T-helper 1 cell treated with Interleukin-12 subunit alpha and Interleukin-12 subunit beta and Interleukin-4 antibody, amounts not matched to agents 30 ng/mL and 1 ng/mL, for 36 hours (primary cell): ENCODE measurements around the gene PTGFRN. TPM values are rescaled to one million over a fixed set of nuclear protein-coding genes. Genes with fewer than 3 reads are reported as not detected.

Experiments
- intact Hi-C: fragments of 100-400 bp; cut with micrococcal nuclease; formaldehyde crosslinking; loops from one replicate; pipeline ENCODE4 v1.15.1; 2024
- total RNA-seq: library from RNA; stranded (reverse); gene quantifications from 2 replicates; pipeline ENCODE4 v1.2.3, GENCODE V29; 2022

The PTGFRN gene
- total RNA-seq, 1 donor from 2014 or later = 15.0 TPM

DNA sequence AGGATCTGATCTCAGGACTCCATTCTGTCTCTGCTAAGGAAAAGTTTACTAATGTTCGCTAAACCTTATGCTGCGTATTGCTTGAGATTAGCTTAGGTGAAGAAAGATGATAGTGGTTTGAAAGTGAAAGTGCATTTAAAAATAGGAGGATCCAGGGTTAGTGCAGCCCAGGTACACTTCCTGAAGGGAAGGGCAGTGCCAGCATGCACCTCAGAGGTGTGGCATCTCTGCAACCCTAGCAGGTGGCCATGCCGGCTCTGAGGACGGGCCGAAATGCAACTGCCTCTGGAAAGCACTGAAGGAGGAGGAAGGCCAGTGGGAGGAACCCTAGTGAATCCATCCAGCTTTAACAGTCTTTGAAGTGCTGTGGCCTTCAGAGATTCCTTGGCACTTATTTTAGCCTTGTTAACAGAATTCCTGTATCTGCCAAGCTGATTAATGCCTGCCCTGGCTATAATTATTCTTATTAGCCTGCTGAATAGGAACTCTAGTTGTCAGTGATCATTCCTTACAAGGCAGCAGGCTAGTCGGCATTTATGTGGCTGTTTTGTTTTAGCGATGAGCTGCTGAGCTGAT, 5.5 kb downstream of the PTGFRN start:
- intact Hi-C loops = no loop called here

GRCh38 chr1:116916002-116916401, 6.3 kb downstream of the PTGFRN start:
- intact Hi-C loops = no loop called here

GRCh38 chr1:116916533-116917445, 7.1 kb downstream of the PTGFRN start:
- intact Hi-C loops = no loop called here

- intact Hi-C loops = no loop called here
Observed at GRCh38 chr1:116918714-116919357, 9.1 kb downstream of the PTGFRN start.

- intact Hi-C loops = no loop called here
Observed at GRCh38 chr1:116919802-116920201, 10.1 kb downstream of the PTGFRN start.

DNA sequence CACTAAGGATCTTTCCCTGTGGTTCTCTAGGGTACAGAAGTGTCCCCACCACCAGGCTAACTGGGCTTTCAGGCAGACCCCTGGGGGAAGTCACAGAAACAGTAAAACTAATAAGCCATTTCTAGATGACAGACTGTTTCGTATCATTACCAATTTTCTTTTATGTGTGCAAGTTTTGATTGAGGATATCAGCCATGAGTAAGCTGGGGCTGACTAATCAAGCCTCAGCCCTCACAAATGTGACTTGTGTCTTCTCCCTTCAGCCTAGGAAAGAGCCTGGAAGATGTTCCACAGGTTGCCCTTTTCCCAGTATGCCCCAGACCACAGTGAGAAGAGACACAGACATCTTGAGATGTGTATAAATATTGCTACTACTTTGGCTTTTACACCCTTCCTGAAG, 10.5 kb downstream of the PTGFRN start:
- intact Hi-C loops = no loop called here

- intact Hi-C loops = no loop called here
Observed at GRCh38 chr1:116921301-116921885, 11.7 kb downstream of the PTGFRN start.

DNA sequence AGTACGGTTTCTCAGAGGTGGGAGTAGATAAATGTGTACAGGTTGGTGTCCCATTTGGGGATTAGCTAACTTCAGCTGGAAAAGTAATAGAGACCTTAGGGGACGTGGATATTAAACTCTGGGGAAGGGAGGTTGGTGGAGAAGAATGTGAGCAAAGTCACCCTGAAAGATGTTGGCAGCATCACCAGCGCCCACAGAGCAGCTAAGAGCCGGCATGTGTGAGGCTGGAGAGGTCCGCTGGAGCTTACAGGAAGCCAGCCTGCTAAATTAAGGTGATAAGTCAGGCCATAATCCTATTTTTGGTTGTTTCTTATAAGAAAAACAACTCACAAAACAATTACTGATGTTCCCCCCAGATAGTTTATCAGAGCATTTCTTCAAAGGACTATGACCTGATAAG, 12.2 kb downstream of the PTGFRN start:
- intact Hi-C loops = no loop called here

DNA sequence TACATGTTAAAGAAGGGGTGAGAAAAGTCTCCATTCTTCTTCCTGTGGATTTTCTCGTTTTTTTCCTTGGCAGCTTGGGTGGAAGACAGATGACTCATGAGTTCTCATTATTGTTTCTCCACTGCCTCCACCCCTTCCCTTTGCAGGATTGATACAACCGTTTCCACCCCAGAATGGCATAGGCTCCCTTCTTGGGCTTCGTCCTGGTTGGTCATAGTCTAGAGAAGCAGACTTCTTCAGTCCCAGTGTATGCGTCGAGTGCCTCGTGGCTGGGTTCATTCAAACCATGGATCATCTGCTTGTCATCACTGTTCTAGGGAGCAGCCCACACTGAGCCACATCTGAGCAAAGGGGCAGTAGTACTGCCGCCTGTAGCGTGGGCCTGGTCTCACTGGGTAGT, 13.7 kb downstream of the PTGFRN start:
- intact Hi-C loops = no loop called here

GRCh38 chr1:116927049-116927798, 17.5 kb downstream of the PTGFRN start:
- intact Hi-C loops = no loop called here

GRCh38 chr1:116929961-116930592, 20.4 kb downstream of the PTGFRN start:
- intact Hi-C loops = loop anchor here (5.0 to 10.0 kb wide), 2 partner anchors 72 to 435 kb away; partner anchors contain the start of genes CD101 and MAN1A2

DNA sequence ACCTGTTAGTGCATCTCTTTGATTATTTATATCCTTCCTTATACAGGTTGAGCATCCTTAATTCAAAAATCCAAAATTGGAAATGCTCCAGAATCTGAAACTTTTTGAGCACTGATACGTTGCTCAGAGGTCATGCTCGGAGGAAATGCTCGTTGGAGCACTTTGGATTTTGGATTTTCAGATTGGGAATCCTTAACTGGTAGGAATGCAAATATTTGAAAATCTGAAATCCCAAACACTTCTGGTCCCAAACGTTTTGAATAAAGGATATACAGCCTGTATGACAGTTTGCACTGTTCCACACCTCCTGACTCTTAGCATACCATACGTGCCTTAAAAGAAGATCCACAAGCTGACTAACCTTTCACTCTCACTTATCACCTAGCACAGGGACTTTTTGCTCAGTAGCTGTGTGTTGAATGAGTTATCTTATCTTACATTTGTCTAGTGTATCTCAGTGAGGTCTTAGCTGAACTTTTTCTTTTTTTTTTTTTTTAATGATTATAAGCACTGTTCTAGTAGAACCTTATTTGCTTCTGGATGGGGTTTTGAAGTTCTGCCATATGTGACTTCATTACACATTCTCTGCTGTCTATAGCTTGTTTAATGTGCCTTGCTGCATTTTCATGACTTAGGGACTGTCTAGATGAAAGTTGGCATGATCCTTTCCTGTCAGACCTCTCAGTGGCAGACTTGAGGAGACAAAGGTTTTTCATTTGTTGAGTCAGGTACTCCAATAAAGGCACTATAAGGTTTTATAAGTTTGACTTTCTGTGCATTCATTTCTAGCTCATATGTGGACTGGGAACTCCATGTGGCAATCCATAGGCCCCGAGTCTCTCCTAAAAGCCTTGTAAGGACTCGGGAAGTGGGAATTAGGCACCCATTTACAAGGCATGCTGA, 21.6 kb downstream of the PTGFRN start:
- intact Hi-C loops = loop anchor here (1.0 to 10.0 kb wide), 3 partner anchors 21 to 434 kb away; partner anchors contain the start of genes CD101 and MAN1A2

DNA sequence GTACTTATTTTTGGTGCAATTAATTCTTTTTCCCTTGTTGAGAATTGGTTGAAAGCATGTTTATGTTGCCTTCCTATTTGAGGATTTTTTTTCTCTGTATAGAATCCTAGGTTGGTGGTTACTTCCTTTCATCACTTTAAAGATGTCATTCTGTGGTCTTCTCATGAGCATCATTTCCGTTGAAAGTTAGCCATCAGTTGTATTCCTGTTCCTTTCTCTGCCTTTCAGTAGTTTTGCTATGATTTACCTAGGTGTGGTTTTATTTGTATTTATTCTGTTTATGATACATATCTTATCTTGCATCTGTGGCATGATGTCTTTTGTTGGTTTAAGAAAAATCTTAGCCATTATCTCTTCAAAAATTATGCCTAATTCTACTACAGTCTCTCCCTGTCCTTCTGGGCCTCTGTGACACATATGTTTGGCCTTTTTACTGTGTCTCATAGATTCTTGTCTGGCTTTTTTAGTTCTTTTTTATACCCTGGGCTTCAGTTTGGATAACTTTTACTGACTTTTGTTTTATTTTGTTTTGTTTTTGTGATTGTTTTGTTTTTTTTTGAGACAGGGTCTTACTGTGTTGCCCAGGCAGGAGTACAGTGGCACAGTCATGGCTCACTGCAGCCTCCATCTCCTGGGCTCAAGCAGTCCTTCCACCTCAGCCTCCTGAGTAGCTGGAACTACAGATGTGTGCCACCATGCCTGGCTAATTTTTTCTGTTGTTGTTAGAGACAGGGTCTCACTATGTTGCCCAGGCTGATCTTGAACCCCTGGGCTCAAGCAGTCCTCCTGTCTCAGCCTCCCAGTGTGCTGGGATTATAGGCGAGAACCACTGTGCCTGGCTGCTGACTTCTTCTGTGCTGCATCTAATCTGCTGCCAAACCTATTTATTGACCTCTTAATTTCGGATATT, 24.1 kb downstream of the PTGFRN start:
- intact Hi-C loops = loop anchor here (1.0 to 10.0 kb wide), 9 partner anchors 53 to 431 kb away; partner anchors contain the start of genes CD101 and MAN1A2

- intact Hi-C loops = loop anchor here (1.0 to 10.0 kb wide), 7 partner anchors 68 to 430 kb away; partner anchors contain the start of genes CD101 and MAN1A2
Observed at GRCh38 chr1:116934586-116935207, 25.0 kb downstream of the PTGFRN start.

DNA sequence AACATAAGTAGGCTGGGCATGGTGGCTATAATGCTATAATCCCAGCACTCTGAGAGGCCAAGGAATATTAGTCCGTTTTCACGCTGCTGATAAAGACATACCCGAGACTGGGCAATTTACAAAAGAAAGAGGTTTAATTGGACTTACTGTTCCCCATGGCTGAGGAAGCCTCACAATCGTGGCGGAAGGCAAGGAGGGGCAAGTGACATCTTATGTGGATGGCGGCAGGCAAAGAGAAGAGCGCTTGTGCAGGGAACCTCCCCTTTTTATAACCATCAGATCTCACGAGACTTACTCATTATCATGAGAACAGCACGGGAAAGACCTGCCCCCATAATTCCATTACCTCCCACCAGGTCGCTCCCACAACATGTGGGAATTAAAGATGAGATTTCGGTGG, 28.5 kb downstream of the PTGFRN start:
- intact Hi-C loops = loop anchor here (10.0 kb wide), 1 partner anchor 427 kb away; the partner anchor contains the start of gene MAN1A2

- intact Hi-C loops = loop anchor here (10.0 kb wide), 1 partner anchor 425 kb away; the partner anchor contains the start of gene MAN1A2
Observed at GRCh38 chr1:116939780-116940543, 30.2 kb downstream of the PTGFRN start.
